Gastrocnemius medialis (tissue), 4 donors: Measurements from ENCODE around the gene RYR2.

Source experiments
- POLR2A ChIP-seq, 2 donors: fragments of 450-650 bp; IDR thresholded peaks; one replicate each; pipeline ENCODE4 v1.6.1; 2017; ENCODE audit warnings: antibody characterized with exemption in 2 of 2, mild to moderate bottlenecking in 2 of 2, moderate library complexity in 2 of 2
- TF ChIP-seq, protein P1 (sequence below), 5 experiments: fragments of 450-650 bp in 3 of 5; fragments of 200-600 bp in 2 of 5; sonication (generic) in 2 of 5; IDR thresholded peaks in 4 of 5; conservative IDR thresholded peaks in 1 of 5; 1 replicate in 4 of 5; 2 replicates in 1 of 5; pipeline ENCODE4 v1.5.1; 2016 to 2019; ENCODE audit warnings: antibody characterized with exemption in 5 of 5, mild to moderate bottlenecking in 3 of 5, moderate library complexity in 3 of 5

DNA sequence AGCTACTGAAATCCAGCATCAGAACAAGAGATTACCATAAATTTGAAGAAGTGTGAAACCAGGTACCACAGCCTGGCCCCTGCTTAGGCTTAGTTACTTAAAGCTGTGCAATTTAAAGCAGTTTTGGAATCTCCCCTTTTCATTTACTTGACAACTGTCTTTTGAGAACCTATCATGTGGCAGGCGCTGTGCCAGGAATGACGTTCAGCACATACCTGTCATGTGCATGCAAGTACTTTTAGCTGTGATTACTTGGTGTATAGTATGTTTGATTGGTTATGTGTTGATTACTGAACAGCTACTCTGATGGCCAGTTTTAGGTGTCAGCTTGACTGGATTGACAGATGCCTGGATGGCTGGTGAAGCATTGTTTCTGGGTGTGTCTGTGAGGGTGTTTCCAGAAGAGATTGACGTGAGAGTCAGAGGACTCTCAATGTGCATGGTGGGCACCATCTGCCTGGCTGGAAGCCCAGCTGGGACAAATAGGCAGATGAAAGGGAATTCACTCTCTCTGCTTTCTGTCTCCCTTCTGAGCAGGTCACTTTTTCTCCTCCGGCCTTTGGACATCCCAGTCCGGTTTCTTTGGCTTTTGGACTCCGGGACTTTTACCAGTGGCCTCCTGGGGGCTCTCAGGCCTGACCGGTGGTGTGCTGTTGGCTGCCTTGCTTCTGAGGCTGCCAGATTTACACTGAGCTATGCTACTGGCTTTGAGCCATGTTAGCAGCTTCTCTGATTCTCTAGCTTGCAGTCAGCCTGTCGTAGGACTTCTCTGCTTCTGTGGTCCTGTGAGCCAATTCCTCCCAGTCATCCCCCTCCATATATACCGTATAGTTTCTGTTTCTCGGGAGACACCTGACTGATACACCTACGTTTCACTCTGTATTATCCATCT is 178.0 kb downstream of the RYR2 start:
- TF ChIP-seq, protein P1, sequence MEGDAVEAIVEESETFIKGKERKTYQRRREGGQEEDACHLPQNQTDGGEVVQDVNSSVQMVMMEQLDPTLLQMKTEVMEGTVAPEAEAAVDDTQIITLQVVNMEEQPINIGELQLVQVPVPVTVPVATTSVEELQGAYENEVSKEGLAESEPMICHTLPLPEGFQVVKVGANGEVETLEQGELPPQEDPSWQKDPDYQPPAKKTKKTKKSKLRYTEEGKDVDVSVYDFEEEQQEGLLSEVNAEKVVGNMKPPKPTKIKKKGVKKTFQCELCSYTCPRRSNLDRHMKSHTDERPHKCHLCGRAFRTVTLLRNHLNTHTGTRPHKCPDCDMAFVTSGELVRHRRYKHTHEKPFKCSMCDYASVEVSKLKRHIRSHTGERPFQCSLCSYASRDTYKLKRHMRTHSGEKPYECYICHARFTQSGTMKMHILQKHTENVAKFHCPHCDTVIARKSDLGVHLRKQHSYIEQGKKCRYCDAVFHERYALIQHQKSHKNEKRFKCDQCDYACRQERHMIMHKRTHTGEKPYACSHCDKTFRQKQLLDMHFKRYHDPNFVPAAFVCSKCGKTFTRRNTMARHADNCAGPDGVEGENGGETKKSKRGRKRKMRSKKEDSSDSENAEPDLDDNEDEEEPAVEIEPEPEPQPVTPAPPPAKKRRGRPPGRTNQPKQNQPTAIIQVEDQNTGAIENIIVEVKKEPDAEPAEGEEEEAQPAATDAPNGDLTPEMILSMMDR (IDR thresholded peaks at IDR 0.05 in 4 of 5, conservative IDR thresholded peaks at IDR 0.05 in 1 of 5): no peak
- TF ChIP-seq POLR2A (IDR thresholded peaks at IDR 0.05): no peak
